ENCODE data around the gene UBA3.

UBA3 gene

DNA sequence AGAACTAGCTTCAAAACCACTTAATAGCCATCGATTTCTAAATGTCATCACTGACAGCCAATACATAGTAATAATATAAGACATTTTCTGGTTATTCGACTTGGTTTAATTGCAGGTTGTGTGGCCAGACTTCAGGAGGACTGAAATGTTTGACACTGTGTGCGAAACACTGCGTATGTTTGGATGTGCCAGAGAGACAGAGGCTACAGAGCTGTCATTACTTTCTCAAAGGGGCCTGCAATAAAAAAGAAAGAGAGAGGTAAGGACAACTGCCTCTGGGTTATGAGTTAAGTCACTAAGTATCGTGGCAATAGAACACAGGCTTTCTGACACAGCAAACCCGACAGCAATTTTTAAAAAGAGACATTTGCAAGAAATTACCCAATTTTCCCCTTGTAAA, 41.3 kb upstream of the UBA3 start:
- TF ChIP-seq, protein P1, sequence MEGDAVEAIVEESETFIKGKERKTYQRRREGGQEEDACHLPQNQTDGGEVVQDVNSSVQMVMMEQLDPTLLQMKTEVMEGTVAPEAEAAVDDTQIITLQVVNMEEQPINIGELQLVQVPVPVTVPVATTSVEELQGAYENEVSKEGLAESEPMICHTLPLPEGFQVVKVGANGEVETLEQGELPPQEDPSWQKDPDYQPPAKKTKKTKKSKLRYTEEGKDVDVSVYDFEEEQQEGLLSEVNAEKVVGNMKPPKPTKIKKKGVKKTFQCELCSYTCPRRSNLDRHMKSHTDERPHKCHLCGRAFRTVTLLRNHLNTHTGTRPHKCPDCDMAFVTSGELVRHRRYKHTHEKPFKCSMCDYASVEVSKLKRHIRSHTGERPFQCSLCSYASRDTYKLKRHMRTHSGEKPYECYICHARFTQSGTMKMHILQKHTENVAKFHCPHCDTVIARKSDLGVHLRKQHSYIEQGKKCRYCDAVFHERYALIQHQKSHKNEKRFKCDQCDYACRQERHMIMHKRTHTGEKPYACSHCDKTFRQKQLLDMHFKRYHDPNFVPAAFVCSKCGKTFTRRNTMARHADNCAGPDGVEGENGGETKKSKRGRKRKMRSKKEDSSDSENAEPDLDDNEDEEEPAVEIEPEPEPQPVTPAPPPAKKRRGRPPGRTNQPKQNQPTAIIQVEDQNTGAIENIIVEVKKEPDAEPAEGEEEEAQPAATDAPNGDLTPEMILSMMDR (IDR thresholded peaks at IDR 0.05; ENCODE audit: low read depth, low read length): no peak
- no peak for DNase-seq (ENCODE audit: extremely low read depth, low read depth)

- DNase-seq (ENCODE audit: extremely low read depth, low read depth): peak; percentile 36
- TF ChIP-seq, protein P1 (IDR thresholded peaks at IDR 0.05; ENCODE audit: low read depth, low read length): peak; percentile 99
These were observed 40.8 kb upstream of the UBA3 start for GRCh38 chr3:69120879-69121464.

GRCh38 chr3:69119681-69120080, 39.5 kb upstream of the UBA3 start:
- no peak for DNase-seq (ENCODE audit: extremely low read depth, low read depth)
- TF ChIP-seq, protein P1 (IDR thresholded peaks at IDR 0.05; ENCODE audit: low read depth, low read length): no peak

GRCh38 chr3:69119138-69119537, 39.0 kb upstream of the UBA3 start:
- TF ChIP-seq, protein P1 (IDR thresholded peaks at IDR 0.05; ENCODE audit: low read depth, low read length): no peak
- DNase-seq (ENCODE audit: extremely low read depth, low read depth): no peak

GRCh38 chr3:69118555-69118954, 38.4 kb upstream of the UBA3 start:
- no peak for DNase-seq (ENCODE audit: extremely low read depth, low read depth)
- TF ChIP-seq, protein P1 (IDR thresholded peaks at IDR 0.05; ENCODE audit: low read depth, low read length): no peak

- DNase-seq (ENCODE audit: extremely low read depth, low read depth): no peak
- TF ChIP-seq, protein P1 (IDR thresholded peaks at IDR 0.05; ENCODE audit: low read depth, low read length): no peak
These were observed 36.7 kb upstream of the UBA3 start for GRCh38 chr3:69116897-69117296.

GRCh38 chr3:69116162-69116561, 36.0 kb upstream of the UBA3 start:
- TF ChIP-seq, protein P1 (IDR thresholded peaks at IDR 0.05; ENCODE audit: low read depth, low read length): no peak

More at GRCh38 chr3:69116162-69116561, 36.0 kb upstream of the UBA3 start:
- DNase-seq (ENCODE audit: extremely low read depth, low read depth): no peak
